ENCODE measurements around the gene NEMF.

The NEMF gene

DNA sequence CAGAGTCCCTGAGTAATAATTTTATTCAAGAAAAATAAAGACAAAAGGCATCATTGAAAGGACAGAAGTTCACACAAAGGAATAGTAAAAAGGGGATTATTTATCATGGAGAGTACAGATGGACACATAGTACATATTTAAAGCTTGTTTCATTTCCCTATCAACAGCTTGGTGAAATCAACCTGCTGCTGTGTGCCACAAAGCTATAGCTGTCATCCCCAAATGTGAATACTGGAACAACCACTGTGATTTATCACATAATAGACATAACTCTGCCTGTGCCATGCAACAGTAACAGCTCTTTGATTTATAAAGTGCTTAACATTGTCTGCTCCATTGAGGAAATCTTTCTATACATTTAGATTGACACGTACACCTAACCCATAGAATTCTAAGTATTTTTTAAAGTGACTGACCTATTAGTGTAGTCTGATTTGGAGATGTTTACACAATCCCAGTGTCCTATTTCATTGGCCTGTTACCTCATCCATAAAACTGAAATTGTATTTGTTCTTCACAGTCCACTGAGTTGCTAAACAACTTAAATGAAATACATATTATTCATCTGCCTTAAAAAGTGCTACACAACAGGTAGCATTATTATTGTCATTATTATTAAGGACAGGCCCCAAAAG, 3.3 kb downstream of the NEMF start (continued):
- TF ChIP-seq ZNF510 (tag by site-specific recombination; IDR thresholded peaks at IDR 0.05; ENCODE audit: insufficient replicate concordance) (no peak), ZNF629 (tag by site-specific recombination; IDR thresholded peaks at IDR 0.05) (peak; percentile 40; the same call in 1 of the 2 replicates), SP7 (tag by site-specific recombination; IDR thresholded peaks at IDR 0.05) (0 out of 2 replicates have a peak, but pooled peaks have one; percentile 26), ZNF394 (tag by site-specific recombination; IDR thresholded peaks at IDR 0.05; ENCODE audit: borderline replicate concordance) (no peak), ZFP69B (tag by site-specific recombination; IDR thresholded peaks at IDR 0.05) (no peak), ZNF529 (tag by site-specific recombination; IDR thresholded peaks at IDR 0.05; ENCODE audit: insufficient replicate concordance) (no peak), GLI4 (tag by site-specific recombination; IDR thresholded peaks at IDR 0.05) (no peak), ZBTB48 (tag by site-specific recombination; IDR thresholded peaks at IDR 0.05) (no peak), ZNF324 (tag by site-specific recombination; IDR thresholded peaks at IDR 0.05) (no peak), KLF9 (tag by site-specific recombination; IDR thresholded peaks at IDR 0.05; ENCODE audit: low read depth) (no peak), TRIM28 (IDR thresholded peaks at IDR 0.05; ENCODE audit: borderline replicate concordance, low read length) (no peak), ZBTB17 (tag by site-specific recombination; IDR thresholded peaks at IDR 0.05) (peak; percentile 45; the same call in 1 of the 2 replicates), ZNF121 (tag by site-specific recombination; IDR thresholded peaks at IDR 0.05) (no peak), SETDB1 (IDR thresholded peaks at IDR 0.05; ENCODE audit: insufficient read length, low read length) (no peak), ZNF626 (tag by site-specific recombination; IDR thresholded peaks at IDR 0.05) (no peak)
- TF ChIP-seq, protein P1, sequence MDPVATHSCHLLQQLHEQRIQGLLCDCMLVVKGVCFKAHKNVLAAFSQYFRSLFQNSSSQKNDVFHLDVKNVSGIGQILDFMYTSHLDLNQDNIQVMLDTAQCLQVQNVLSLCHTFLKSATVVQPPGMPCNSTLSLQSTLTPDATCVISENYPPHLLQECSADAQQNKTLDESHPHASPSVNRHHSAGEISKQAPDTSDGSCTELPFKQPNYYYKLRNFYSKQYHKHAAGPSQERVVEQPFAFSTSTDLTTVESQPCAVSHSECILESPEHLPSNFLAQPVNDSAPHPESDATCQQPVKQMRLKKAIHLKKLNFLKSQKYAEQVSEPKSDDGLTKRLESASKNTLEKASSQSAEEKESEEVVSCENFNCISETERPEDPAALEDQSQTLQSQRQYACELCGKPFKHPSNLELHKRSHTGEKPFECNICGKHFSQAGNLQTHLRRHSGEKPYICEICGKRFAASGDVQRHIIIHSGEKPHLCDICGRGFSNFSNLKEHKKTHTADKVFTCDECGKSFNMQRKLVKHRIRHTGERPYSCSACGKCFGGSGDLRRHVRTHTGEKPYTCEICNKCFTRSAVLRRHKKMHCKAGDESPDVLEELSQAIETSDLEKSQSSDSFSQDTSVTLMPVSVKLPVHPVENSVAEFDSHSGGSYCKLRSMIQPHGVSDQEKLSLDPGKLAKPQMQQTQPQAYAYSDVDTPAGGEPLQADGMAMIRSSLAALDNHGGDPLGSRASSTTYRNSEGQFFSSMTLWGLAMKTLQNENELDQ (tag by site-specific recombination; IDR thresholded peaks at IDR 0.05; ENCODE audit: low read depth): no peak
- TF ChIP-seq, protein P2, sequence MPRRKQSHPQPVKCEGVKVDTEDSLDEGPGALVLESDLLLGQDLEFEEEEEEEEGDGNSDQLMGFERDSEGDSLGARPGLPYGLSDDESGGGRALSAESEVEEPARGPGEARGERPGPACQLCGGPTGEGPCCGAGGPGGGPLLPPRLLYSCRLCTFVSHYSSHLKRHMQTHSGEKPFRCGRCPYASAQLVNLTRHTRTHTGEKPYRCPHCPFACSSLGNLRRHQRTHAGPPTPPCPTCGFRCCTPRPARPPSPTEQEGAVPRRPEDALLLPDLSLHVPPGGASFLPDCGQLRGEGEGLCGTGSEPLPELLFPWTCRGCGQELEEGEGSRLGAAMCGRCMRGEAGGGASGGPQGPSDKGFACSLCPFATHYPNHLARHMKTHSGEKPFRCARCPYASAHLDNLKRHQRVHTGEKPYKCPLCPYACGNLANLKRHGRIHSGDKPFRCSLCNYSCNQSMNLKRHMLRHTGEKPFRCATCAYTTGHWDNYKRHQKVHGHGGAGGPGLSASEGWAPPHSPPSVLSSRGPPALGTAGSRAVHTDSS (tag by site-specific recombination; IDR thresholded peaks at IDR 0.05): no peak
- TF ChIP-seq, protein P3, sequence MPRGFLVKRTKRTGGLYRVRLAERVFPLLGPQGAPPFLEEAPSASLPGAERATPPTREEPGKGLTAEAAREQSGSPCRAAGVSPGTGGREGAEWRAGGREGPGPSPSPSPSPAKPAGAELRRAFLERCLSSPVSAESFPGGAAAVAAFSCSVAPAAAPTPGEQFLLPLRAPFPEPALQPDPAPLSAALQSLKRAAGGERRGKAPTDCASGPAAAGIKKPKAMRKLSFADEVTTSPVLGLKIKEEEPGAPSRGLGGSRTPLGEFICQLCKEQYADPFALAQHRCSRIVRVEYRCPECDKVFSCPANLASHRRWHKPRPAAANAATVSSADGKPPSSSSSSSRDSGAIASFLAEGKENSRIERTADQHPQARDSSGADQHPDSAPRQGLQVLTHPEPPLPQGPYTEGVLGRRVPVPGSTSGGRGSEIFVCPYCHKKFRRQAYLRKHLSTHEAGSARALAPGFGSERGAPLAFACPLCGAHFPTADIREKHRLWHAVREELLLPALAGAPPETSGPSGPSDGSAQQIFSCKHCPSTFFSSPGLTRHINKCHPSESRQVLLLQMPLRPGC (tag by site-specific recombination; IDR thresholded peaks at IDR 0.05): no peak
- TF ChIP-seq, protein P4, sequence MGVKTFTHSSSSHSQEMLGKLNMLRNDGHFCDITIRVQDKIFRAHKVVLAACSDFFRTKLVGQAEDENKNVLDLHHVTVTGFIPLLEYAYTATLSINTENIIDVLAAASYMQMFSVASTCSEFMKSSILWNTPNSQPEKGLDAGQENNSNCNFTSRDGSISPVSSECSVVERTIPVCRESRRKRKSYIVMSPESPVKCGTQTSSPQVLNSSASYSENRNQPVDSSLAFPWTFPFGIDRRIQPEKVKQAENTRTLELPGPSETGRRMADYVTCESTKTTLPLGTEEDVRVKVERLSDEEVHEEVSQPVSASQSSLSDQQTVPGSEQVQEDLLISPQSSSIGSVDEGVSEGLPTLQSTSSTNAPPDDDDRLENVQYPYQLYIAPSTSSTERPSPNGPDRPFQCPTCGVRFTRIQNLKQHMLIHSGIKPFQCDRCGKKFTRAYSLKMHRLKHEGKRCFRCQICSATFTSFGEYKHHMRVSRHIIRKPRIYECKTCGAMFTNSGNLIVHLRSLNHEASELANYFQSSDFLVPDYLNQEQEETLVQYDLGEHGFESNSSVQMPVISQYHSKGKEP (tag by site-specific recombination; IDR thresholded peaks at IDR 0.05): peak; percentile 35; the same call in 1 of the 2 replicates
- TF ChIP-seq, protein P5, sequence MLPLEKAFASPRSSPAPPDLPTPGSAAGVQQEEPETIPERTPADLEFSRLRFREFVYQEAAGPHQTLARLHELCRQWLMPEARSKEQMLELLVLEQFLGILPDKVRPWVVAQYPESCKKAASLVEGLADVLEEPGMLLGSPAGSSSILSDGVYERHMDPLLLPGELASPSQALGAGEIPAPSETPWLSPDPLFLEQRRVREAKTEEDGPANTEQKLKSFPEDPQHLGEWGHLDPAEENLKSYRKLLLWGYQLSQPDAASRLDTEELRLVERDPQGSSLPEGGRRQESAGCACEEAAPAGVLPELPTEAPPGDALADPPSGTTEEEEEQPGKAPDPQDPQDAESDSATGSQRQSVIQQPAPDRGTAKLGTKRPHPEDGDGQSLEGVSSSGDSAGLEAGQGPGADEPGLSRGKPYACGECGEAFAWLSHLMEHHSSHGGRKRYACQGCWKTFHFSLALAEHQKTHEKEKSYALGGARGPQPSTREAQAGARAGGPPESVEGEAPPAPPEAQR (tag by site-specific recombination; IDR thresholded peaks at IDR 0.05): no peak
- TF ChIP-seq, protein P6, sequence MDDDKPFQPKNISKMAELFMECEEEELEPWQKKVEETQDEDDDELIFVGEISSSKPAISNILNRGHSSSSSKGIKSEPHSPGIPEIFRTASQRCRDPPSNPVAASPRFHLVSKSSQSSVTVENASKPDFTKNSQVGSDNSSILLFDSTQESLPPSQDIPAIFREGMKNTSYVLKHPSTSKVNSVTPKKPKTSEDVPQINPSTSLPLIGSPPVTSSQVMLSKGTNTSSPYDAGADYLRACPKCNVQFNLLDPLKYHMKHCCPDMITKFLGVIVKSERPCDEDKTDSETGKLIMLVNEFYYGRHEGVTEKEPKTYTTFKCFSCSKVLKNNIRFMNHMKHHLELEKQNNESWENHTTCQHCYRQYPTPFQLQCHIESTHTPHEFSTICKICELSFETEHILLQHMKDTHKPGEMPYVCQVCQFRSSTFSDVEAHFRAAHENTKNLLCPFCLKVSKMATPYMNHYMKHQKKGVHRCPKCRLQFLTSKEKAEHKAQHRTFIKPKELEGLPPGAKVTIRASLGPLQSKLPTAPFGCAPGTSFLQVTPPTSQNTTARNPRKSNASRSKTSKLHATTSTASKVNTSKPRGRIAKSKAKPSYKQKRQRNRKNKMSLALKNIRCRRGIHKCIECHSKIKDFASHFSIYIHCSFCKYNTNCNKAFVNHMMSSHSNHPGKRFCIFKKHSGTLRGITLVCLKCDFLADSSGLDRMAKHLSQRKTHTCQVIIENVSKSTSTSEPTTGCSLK (tag by site-specific recombination; IDR thresholded peaks at IDR 0.05): no peak
- TF ChIP-seq, protein P7, sequence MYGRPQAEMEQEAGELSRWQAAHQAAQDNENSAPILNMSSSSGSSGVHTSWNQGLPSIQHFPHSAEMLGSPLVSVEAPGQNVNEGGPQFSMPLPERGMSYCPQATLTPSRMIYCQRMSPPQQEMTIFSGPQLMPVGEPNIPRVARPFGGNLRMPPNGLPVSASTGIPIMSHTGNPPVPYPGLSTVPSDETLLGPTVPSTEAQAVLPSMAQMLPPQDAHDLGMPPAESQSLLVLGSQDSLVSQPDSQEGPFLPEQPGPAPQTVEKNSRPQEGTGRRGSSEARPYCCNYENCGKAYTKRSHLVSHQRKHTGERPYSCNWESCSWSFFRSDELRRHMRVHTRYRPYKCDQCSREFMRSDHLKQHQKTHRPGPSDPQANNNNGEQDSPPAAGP (tag by site-specific recombination; IDR thresholded peaks at IDR 0.05): no peak
- TF ChIP-seq, protein P8, sequence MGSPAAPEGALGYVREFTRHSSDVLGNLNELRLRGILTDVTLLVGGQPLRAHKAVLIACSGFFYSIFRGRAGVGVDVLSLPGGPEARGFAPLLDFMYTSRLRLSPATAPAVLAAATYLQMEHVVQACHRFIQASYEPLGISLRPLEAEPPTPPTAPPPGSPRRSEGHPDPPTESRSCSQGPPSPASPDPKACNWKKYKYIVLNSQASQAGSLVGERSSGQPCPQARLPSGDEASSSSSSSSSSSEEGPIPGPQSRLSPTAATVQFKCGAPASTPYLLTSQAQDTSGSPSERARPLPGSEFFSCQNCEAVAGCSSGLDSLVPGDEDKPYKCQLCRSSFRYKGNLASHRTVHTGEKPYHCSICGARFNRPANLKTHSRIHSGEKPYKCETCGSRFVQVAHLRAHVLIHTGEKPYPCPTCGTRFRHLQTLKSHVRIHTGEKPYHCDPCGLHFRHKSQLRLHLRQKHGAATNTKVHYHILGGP (tag by site-specific recombination; IDR thresholded peaks at IDR 0.05): peak; percentile 24; the same call in 1 of the 2 replicates

Data from HEK293 (cell line).